Neuronal stem cell (in vitro differentiated cells): ENCODE measurements around the gene NXPH4.

ENCODE experiments used
- DNase-seq: peaks from one replicate; pipeline ENCODE4 v3.0.0-alpha.2; 2013; ENCODE audit warnings: low spot score
- H2AFZ ChIP-seq: one replicate; pipeline ENCODE4 v1.6.1; 2013; ENCODE audit warnings: mild to moderate bottlenecking, low read length, inconsistent platforms
- H2AK5ac ChIP-seq: 2 replicates; pipeline ENCODE4 v1.6.1; 2013; ENCODE audit warnings: low read depth, mild to moderate bottlenecking, inconsistent platforms, low read length, moderate library complexity, mixed read lengths
- H2BK120ac ChIP-seq: 2 replicates; pipeline ENCODE4 v1.6.1; 2013; ENCODE audit warnings: low read depth, mild to moderate bottlenecking, inconsistent platforms, low read length, moderate library complexity, mixed read lengths
- H2BK12ac ChIP-seq: one replicate; pipeline ENCODE4 v1.6.1; 2013; ENCODE audit warnings: low read length, inconsistent platforms
- H2BK15ac ChIP-seq: 2 replicates; pipeline ENCODE4 v1.6.1; 2013; ENCODE audit warnings: mild to moderate bottlenecking, low read length, inconsistent platforms, mixed read lengths
- H2BK5ac ChIP-seq: one replicate; pipeline ENCODE4 v1.6.1; 2013; ENCODE audit warnings: inconsistent platforms, mild to moderate bottlenecking, low read length, moderate library complexity
- H3K14ac ChIP-seq: one replicate; pipeline ENCODE4 v1.6.1; 2013; ENCODE audit warnings: low read length, inconsistent platforms
- H3K18ac ChIP-seq: 2 replicates; pipeline ENCODE4 v1.6.1; 2013; ENCODE audit warnings: low read length, inconsistent platforms
- H3K23ac ChIP-seq: 2 replicates; pipeline ENCODE4 v1.6.1; 2013; ENCODE audit warnings: low read depth, mild to moderate bottlenecking, mixed read lengths, low read length, inconsistent platforms; ENCODE audit not compliant: poor library complexity
- H3K27ac ChIP-seq: replicated peaks from 3 replicates; pipeline ENCODE4 v1.5.1; 2013; ENCODE audit warnings: low read length, inconsistent platforms
- H3K27me3 ChIP-seq, 3 experiments: 2 replicates each; pipeline ENCODE4 v1.6.1; 2013; ENCODE audit warnings: low read length in 3 of 3, mild to moderate bottlenecking in 2 of 3, inconsistent platforms in 1 of 3, low read depth in 1 of 3, mixed read lengths in 1 of 3, moderate library complexity in 1 of 3; ENCODE audit not compliant: control insufficient read depth in 3 of 3, insufficient read depth in 3 of 3
- H3K36me3 ChIP-seq, 2 donors: replicated peaks in 1 of 2; 2 replicates each; pipeline ENCODE4 v1.6.1; 2013; ENCODE audit warnings: low read length in 2 of 2; ENCODE audit not compliant: control insufficient read depth in 2 of 2, insufficient read depth in 2 of 2
- H3K4ac ChIP-seq: 2 replicates; pipeline ENCODE4 v1.6.1; 2013; ENCODE audit warnings: inconsistent platforms, mild to moderate bottlenecking, low read length, moderate library complexity
- H3K4me1 ChIP-seq, 2 donors: 1 replicate in 1 of 2; 2 replicates in 1 of 2; pipeline ENCODE4 v1.6.1; 2013; ENCODE audit warnings: low read length in 2 of 2, low read depth in 1 of 2; ENCODE audit not compliant: control insufficient read depth in 2 of 2, insufficient read depth in 1 of 2
- H3K4me2 ChIP-seq: one replicate; pipeline ENCODE4 v1.6.1; 2013; ENCODE audit warnings: mild to moderate bottlenecking, low read length, inconsistent platforms; ENCODE audit not compliant: insufficient read depth, poor library complexity, severe bottlenecking
- H3K4me3 ChIP-seq, 2 donors: 2 replicates each; pipeline ENCODE4 v1.5.1; 2013; ENCODE audit warnings: low read length in 2 of 2, mild to moderate bottlenecking in 2 of 2, inconsistent platforms in 1 of 2, moderate library complexity in 1 of 2
- H3K79me1 ChIP-seq: one replicate; pipeline ENCODE4 v1.6.1; 2013; ENCODE audit warnings: low read depth, mild to moderate bottlenecking, inconsistent platforms, low read length, moderate library complexity
- H3K9ac ChIP-seq: one replicate; pipeline ENCODE4 v1.6.1; 2013; ENCODE audit warnings: mild to moderate bottlenecking, low read depth, low read length, inconsistent platforms; ENCODE audit not compliant: poor library complexity
- H3K9me3 ChIP-seq, 2 donors: replicated peaks in 1 of 2; 2 replicates each; pipeline versions ENCODE3 to v1.6.1; 2013; ENCODE audit warnings: low read length in 2 of 2, mild to moderate bottlenecking in 2 of 2, inconsistent platforms in 1 of 2, low read depth in 1 of 2, mixed read lengths in 1 of 2, moderate library complexity in 1 of 2; ENCODE audit not compliant: control insufficient read depth in 2 of 2, insufficient read depth in 1 of 2
- H4K8ac ChIP-seq: one replicate; pipeline ENCODE4 v1.6.1; 2013; ENCODE audit warnings: low read depth, mild to moderate bottlenecking, inconsistent platforms, low read length, moderate library complexity
- H4K91ac ChIP-seq: one replicate; pipeline ENCODE4 v1.6.1; 2013; ENCODE audit warnings: low read length, low read depth, mild to moderate bottlenecking, inconsistent platforms; ENCODE audit not compliant: poor library complexity
- WGBS, 2 donors: extraction: QIAGEN DNeasy Blood & Tissue Kit; methylation state at CpG; one replicate each; pipeline ENCODE4 v1.1.7; 2013; ENCODE audit warnings: missing lambda C conversion rate in 2 of 2, mixed read lengths in 1 of 2; ENCODE audit not compliant: insufficient read length in 2 of 2, insufficient replicate concordance in 1 of 2; ENCODE audit errors: extremely low coverage in 2 of 2; 5-methylcytosine and 5-hydroxymethylcytosine counted together

Gene NXPH4

DNA sequence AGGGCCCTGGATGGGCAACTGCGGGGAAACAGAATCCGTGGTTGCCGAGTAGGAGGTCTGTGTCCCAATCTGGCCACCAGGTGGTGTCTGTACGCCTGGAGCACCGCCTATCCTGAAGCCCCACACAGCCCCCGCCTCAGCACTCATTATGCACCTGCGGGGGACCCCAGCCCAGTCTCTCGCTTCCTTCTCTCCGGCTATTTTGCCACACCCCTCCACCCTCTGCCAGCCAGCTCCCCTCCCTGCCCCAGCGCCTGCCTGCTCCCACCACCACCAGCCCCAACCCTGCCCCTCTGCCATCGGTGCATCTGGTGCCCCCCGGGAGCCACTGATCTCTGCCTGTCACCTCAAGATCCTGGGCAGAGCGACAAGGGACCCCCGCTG, 2.2 kb upstream of the NXPH4 start:
- Histone ChIP-seq H2BK15ac (no peak overlapping the region), H3K14ac (no peak overlapping the region), H3K4me2 (no peak overlapping the region), H2AFZ (no peak overlapping the region), H3K36me3 (peaks cover 23 to 42% of the 10 kb centered on the region in 2 donors), H3K79me1 (no peaks in the 10 kb centered on the region), H2AK5ac (no peak overlapping the region), H2BK120ac (no peak overlapping the region), H3K18ac (peak overlapping the region; percentile 15), H2BK5ac (no peak overlapping the region), H3K27ac (no peak overlapping the region), H3K9ac (no peak overlapping the region), H3K4me3 (no peak overlapping the region), H3K9me3 (no peaks in the 10 kb centered on the region), H4K91ac (no peak overlapping the region), H3K23ac (peak overlapping the region; percentile 62), H3K27me3 (peaks cover 31 to 57% (median 48%) of the 10 kb centered on the region in 3 experiments), H3K4ac (no peak overlapping the region), H2BK12ac (no peak overlapping the region), H3K4me1 (peaks cover 13 to 27% of the 10 kb centered on the region in 2 donors), H4K8ac (no peak overlapping the region)
- peak; percentile 65 for DNase-seq
- WGBS, 2 donors = no CpG with 5 or more reads among the region's 14 CpGs

DNA sequence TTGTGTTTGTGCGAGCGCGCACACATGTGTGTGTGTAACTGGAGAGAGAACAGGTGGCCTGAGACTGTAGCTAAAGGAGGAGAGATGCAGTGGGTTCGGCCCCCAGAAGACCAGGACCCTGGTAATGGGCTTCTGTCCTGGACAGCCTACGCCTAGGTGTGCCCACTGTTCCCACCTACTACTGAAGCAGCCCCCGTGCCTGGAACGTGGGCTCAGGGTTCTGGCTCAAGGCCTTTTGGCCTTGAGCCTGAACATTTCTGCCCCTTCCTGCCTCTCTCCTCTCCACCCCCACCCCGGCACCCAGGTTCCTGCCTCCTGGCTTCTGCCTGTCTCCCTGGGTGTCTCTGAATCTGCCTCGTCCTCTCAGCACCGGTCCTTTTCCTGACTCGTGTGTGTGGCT, 1.5 kb upstream of the NXPH4 start:
- Histone ChIP-seq H3K4me3 (no peak overlapping the region), H3K9ac (no peak overlapping the region), H3K14ac (no peak overlapping the region), H3K23ac (peak overlapping the region; percentile 62), H3K9me3 (no peaks in the 10 kb centered on the region), H3K18ac (no peak overlapping the region), H2BK120ac (no peak overlapping the region), H2BK5ac (no peak overlapping the region), H2AK5ac (no peak overlapping the region), H4K8ac (no peak overlapping the region), H3K79me1 (no peaks in the 10 kb centered on the region), H3K27me3 (peaks cover 35 to 64% (median 55%) of the 10 kb centered on the region in 3 experiments), H2BK15ac (peak overlapping the region; percentile 70), H3K27ac (no peak overlapping the region), H3K4ac (no peak overlapping the region), H3K4me2 (no peak overlapping the region), H4K91ac (no peak overlapping the region), H2AFZ (no peak overlapping the region), H2BK12ac (no peak overlapping the region), H3K4me1 (peaks cover 20 to 33% of the 10 kb centered on the region in 2 donors), H3K36me3 (peaks cover 16 to 36% of the 10 kb centered on the region in 2 donors)
- no peak for DNase-seq
- WGBS, 2 donors = no CpG with 5 or more reads among the region's 11 CpGs

- WGBS, 2 donors = no CpG with 5 or more reads among the region's 7 CpGs
Measured at GRCh38 chr12:57215668-57216013, 953 bp upstream of the NXPH4 start.

GRCh38 chr12:57216921-57217879, 606 bp downstream of the NXPH4 start:
- H3K9me3 ChIP-seq = no peaks in the 10 kb centered on the region
- H2AFZ ChIP-seq = peak overlapping the region; percentile 83
- peak overlapping the region; percentile 71 for H3K18ac ChIP-seq
- peak overlapping the region; percentile 33 for H2BK15ac ChIP-seq
- H3K4me3 ChIP-seq = peak overlapping the region; percentile 29 to 65
- no peak overlapping the region for H4K91ac ChIP-seq
- peaks cover 32 to 37% of the 10 kb centered on the region in 2 donors for H3K4me1 ChIP-seq
- H2BK120ac ChIP-seq = no peak overlapping the region
- H3K27me3 ChIP-seq = peaks cover 50 to 85% (median 74%) of the 10 kb centered on the region in 3 experiments
- H3K4me2 ChIP-seq = peak overlapping the region; percentile 92
- no peaks in the 10 kb centered on the region for H3K79me1 ChIP-seq
- no peak overlapping the region for H2BK5ac ChIP-seq
- H3K9ac ChIP-seq = peak overlapping the region; percentile 81
- H4K8ac ChIP-seq = no peak overlapping the region
- peaks cover 3 to 14% of the 10 kb centered on the region in 2 donors for H3K36me3 ChIP-seq
- peak overlapping the region; percentile 98 for H3K23ac ChIP-seq
- peak overlapping the region; percentile 60 for H2AK5ac ChIP-seq
- WGBS, 2 donors = no CpG with 5 or more reads among the region's 63 CpGs
- H3K27ac ChIP-seq = no peak overlapping the region
- DNase-seq = no peak
- no peak overlapping the region for H3K4ac ChIP-seq
- H3K14ac ChIP-seq = peak overlapping the region; percentile 44
- peak overlapping the region; percentile 4 for H2BK12ac ChIP-seq

More at GRCh38 chr12:57215668-57216013, 953 bp upstream of the NXPH4 start:
- Histone ChIP-seq H3K4me1 (peaks cover 22 to 35% of the 10 kb centered on the region in 2 donors), H2BK12ac (no peak overlapping the region), H2BK120ac (no peak overlapping the region), H3K18ac (peak overlapping the region; percentile 50), H3K27me3 (peaks cover 37 to 70% (median 59%) of the 10 kb centered on the region in 3 experiments), H3K14ac (no peak overlapping the region), H3K9ac (no peak overlapping the region), H3K27ac (no peak overlapping the region), H2BK5ac (no peak overlapping the region), H3K36me3 (peaks cover 12 to 30% of the 10 kb centered on the region in 2 donors), H2BK15ac (peak overlapping the region; percentile 70), H3K4me3 (no peak overlapping the region), H3K9me3 (no peaks in the 10 kb centered on the region), H3K4ac (no peak overlapping the region), H3K23ac (peak overlapping the region; percentile 21), H2AK5ac (no peak overlapping the region), H3K4me2 (no peak overlapping the region), H2AFZ (peak overlapping the region; percentile 50), H4K8ac (no peak overlapping the region), H3K79me1 (no peaks in the 10 kb centered on the region), H4K91ac (no peak overlapping the region)
- no peak for DNase-seq
